ENCODE measurements around the gene EIF4E3.

DNA sequence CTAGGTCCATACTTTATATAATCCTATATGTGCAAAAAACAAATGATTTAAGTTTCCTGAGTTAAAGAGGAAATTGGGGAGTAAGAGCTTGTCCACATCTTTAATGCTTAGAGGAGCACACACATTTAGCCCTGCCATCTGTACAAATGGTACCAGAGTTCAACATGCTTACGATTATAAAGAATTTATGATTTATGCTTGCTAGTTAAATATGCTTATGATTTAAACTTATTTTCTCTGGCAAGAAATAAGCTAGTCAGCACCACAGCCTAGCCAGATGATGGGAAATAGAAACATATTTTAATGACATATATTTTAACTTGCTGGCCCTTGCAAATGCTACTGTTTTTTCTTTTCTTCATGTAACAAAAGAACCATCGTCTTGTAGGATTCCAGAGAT is 48.3 kb downstream of the EIF4E3 start:
- TF ChIP-seq, protein P1, sequence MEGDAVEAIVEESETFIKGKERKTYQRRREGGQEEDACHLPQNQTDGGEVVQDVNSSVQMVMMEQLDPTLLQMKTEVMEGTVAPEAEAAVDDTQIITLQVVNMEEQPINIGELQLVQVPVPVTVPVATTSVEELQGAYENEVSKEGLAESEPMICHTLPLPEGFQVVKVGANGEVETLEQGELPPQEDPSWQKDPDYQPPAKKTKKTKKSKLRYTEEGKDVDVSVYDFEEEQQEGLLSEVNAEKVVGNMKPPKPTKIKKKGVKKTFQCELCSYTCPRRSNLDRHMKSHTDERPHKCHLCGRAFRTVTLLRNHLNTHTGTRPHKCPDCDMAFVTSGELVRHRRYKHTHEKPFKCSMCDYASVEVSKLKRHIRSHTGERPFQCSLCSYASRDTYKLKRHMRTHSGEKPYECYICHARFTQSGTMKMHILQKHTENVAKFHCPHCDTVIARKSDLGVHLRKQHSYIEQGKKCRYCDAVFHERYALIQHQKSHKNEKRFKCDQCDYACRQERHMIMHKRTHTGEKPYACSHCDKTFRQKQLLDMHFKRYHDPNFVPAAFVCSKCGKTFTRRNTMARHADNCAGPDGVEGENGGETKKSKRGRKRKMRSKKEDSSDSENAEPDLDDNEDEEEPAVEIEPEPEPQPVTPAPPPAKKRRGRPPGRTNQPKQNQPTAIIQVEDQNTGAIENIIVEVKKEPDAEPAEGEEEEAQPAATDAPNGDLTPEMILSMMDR (IDR thresholded peaks at IDR 0.05) = no peak
- no peak for TF ChIP-seq EZH2 (IDR thresholded peaks at IDR 0.05; ENCODE audit: borderline replicate concordance, insufficient read depth, low read depth, low read length, poor library complexity, severe bottlenecking)

All from B cell (primary cell).